Effector memory CD8-positive, alpha-beta T cell (primary cell): ENCODE results near the gene ZSCAN25.
A peak's percentile ranks its signal among the peaks of the same experiment; 100 is the strongest.

ENCODE experiments used
- ATAC-seq: fragments of 150-1000 bp; cut with Tn5 transposase; replicated peaks from 2 replicates; pipeline ENCODE4 v1.10.0; 2021; ENCODE audit warnings: mild to moderate bottlenecking, moderate library complexity
- DNase-seq, 3 experiments: peaks; one replicate each; pipeline ENCODE4 v3.0.0; 2021
- H3K27ac Mint-ChIP-seq, 2 donors: one replicate each; pipeline ENCODE4 v1.8.0; 2022; ENCODE audit warnings: mild to moderate bottlenecking in 2 of 2, mixed read lengths in 2 of 2, moderate library complexity in 2 of 2
- H3K27me3 Mint-ChIP-seq, 2 donors: one replicate each; pipeline ENCODE4 v1.8.0; 2022; ENCODE audit warnings: mixed read lengths in 2 of 2
- H3K36me3 Mint-ChIP-seq: one replicate; pipeline ENCODE4 v1.8.0; 2022; ENCODE audit warnings: mild to moderate bottlenecking, moderate library complexity, mixed read lengths; ENCODE audit not compliant: insufficient read depth
- H3K4me1 Mint-ChIP-seq, 2 donors: one replicate each; pipeline ENCODE4 v1.8.0; 2022; ENCODE audit warnings: low read depth in 2 of 2, mixed read lengths in 2 of 2
- H3K4me3 Mint-ChIP-seq, 2 donors: one replicate each; pipeline ENCODE4 v1.8.0; 2022; ENCODE audit warnings: mild to moderate bottlenecking in 2 of 2, mixed read lengths in 2 of 2, moderate library complexity in 2 of 2
- H3K9me3 Mint-ChIP-seq, 2 donors: one replicate each; pipeline ENCODE4 v1.8.0; 2022; ENCODE audit warnings: mixed read lengths in 2 of 2

Gene ZSCAN25

GRCh38 chr7:99668541-99668940 lies 51.8 kb downstream of the ZSCAN25 start:
- no peak overlapping the region for H3K4me3 Mint-ChIP-seq
- no peaks in the 10 kb centered on the region for H3K4me1 Mint-ChIP-seq
- H3K9me3 Mint-ChIP-seq = no peaks in the 10 kb centered on the region
- H3K27ac Mint-ChIP-seq = no peak overlapping the region
- no peaks in the 10 kb centered on the region for H3K27me3 Mint-ChIP-seq
- no peaks in the 10 kb centered on the region for H3K36me3 Mint-ChIP-seq
- ATAC-seq = no peak
- no peak for DNase-seq

- Mint-ChIP-seq H3K27me3 (no peaks in the 10 kb centered on the region), H3K36me3 (no peaks in the 10 kb centered on the region), H3K4me1 (peaks cover 0 to under 1% of the 10 kb centered on the region in 2 donors), H3K9me3 (no peaks in the 10 kb centered on the region), H3K27ac (no peak overlapping the region), H3K4me3 (no peak overlapping the region)
- no peak for ATAC-seq
- DNase-seq = no peak
Measured at GRCh38 chr7:99669782-99670181, 53.0 kb downstream of the ZSCAN25 start.

- Mint-ChIP-seq H3K27me3 (no peaks in the 10 kb centered on the region), H3K36me3 (no peaks in the 10 kb centered on the region), H3K4me1 (peaks cover 5 to 8% of the 10 kb centered on the region in 2 donors), H3K9me3 (no peaks in the 10 kb centered on the region), H3K4me3 (no peak overlapping the region), H3K27ac (no peak overlapping the region)
- ATAC-seq = no peak
- no peak for DNase-seq
Measured at GRCh38 chr7:99672573-99672972, 55.8 kb downstream of the ZSCAN25 start.

GRCh38 chr7:99674995-99675742 lies 58.4 kb downstream of the ZSCAN25 start:
- ATAC-seq = no peak
- H3K4me3 Mint-ChIP-seq = peak overlapping the region in 1 of 2 donors; percentile 7
- peak overlapping the region; percentile 33 to 57 for H3K27ac Mint-ChIP-seq
- peaks cover 5 to 8% of the 10 kb centered on the region in 2 donors for H3K4me1 Mint-ChIP-seq
- no peaks in the 10 kb centered on the region for H3K36me3 Mint-ChIP-seq
- no peaks in the 10 kb centered on the region for H3K9me3 Mint-ChIP-seq
- no peaks in the 10 kb centered on the region for H3K27me3 Mint-ChIP-seq
- DNase-seq = no peak

- DNase-seq (no peak), ATAC-seq (no peak)
- no peaks in the 10 kb centered on the region for H3K9me3 Mint-ChIP-seq
- no peaks in the 10 kb centered on the region for H3K36me3 Mint-ChIP-seq
- no peaks in the 10 kb centered on the region for H3K27me3 Mint-ChIP-seq
- H3K27ac Mint-ChIP-seq = peak overlapping the region in 1 of 2 donors; percentile 57
- no peak overlapping the region for H3K4me3 Mint-ChIP-seq
- H3K4me1 Mint-ChIP-seq = peaks cover 5 to 8% of the 10 kb centered on the region in 2 donors
Measured at GRCh38 chr7:99677013-99677647, 60.4 kb downstream of the ZSCAN25 start.

- Mint-ChIP-seq H3K27me3 (no peaks in the 10 kb centered on the region), H3K27ac (no peak overlapping the region), H3K4me1 (peaks cover 5 to 8% of the 10 kb centered on the region in 2 donors), H3K9me3 (no peaks in the 10 kb centered on the region), H3K36me3 (no peaks in the 10 kb centered on the region), H3K4me3 (no peak overlapping the region)
- ATAC-seq (no peak), DNase-seq (no peak)
Measured at GRCh38 chr7:99677648-99678045, 60.9 kb downstream of the ZSCAN25 start.

GRCh38 chr7:99679032-99679399 lies 62.3 kb downstream of the ZSCAN25 start:
- Mint-ChIP-seq H3K9me3 (no peaks in the 10 kb centered on the region), H3K36me3 (peaks cover 3% of the 10 kb centered on the region), H3K4me1 (peaks cover 5 to 8% of the 10 kb centered on the region in 2 donors), H3K27me3 (no peaks in the 10 kb centered on the region), H3K27ac (no peak overlapping the region), H3K4me3 (no peak overlapping the region)
- DNase-seq (no peak), ATAC-seq (no peak)

GRCh38 chr7:99679400-99680191 lies 62.9 kb downstream of the ZSCAN25 start, which contains the start of gene CYP3A5:
Gene CYP3A5 (minus strand): TSS chr7:99679996. CDS start chr7:99679896, 100 bp downstream.
- peaks cover 5 to 8% of the 10 kb centered on the region in 2 donors for H3K4me1 Mint-ChIP-seq
- no peak for DNase-seq
- peaks cover 3% of the 10 kb centered on the region for H3K36me3 Mint-ChIP-seq
- ATAC-seq = no peak
- no peaks in the 10 kb centered on the region for H3K9me3 Mint-ChIP-seq
- no peak within 1 kb of the TSS for H3K4me3 Mint-ChIP-seq
- no peak within 1 kb of the TSS for H3K27ac Mint-ChIP-seq
- no peaks in the 10 kb centered on the region for H3K27me3 Mint-ChIP-seq
